ENCODE results near the gene PRKG1. TPM values are rescaled to one million over a fixed set of nuclear protein-coding genes. Genes with fewer than 3 reads are reported as not detected.
"Not testable (repeated sequence)": the region's sequence is repeated elsewhere in the genome, so short reads cannot be mapped to it uniquely, and the experiment has no call there.

The PRKG1 gene
- total and polyA plus RNA-seq, 2 experiments from 2014 or later, result 18.2 to 21.1 TPM

DNA sequence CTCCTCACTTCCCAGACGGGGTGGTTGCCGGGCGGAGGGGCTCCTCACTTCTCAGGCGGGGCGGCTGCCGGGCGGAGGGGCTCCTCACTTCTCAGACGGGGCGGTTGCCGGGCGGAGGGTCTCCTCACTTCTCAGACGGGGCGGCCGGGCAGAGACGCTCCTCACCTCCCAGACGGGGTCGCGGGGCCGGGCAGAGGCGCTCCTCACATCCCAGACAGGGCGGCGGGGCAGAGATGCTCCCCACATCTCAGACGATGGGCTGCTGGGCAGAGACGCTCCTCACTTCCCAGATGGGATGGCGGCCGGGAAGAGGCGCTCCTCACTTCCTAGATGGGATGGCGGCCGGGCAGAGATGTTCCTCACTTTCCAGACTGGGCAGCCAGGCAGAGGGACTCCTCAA, 318.7 kb downstream of the PRKG1 start:
- not testable (repeated sequence) for H3K4me3 Mint-ChIP-seq; H3K27me3 ChIP-seq (ENCODE audit: insufficient read depth); H3K79me2 ChIP-seq (replicated peaks; ENCODE audit: insufficient read depth); H3K27me3 Mint-ChIP-seq (ENCODE audit: insufficient read depth, low read depth, poor library complexity); H3K27ac Mint-ChIP-seq; ATAC-seq; H3K4me2 ChIP-seq; H3K9me3 Mint-ChIP-seq; H3K9me2 ChIP-seq (ENCODE audit: insufficient read depth); H3K4me1 Mint-ChIP-seq; H3F3A ChIP-seq (replicated peaks; ENCODE audit: low read depth); H3K27ac ChIP-seq (ENCODE audit: low read depth); DNase-seq (ENCODE audit: low spot score); H3K36me3 ChIP-seq (ENCODE audit: insufficient read depth); H2AFZ ChIP-seq; H3K4me3 ChIP-seq; H4K20me1 ChIP-seq (replicated peaks; ENCODE audit: insufficient read depth); H3K36me3 Mint-ChIP-seq (ENCODE audit: low read depth); H3K4me1 ChIP-seq (ENCODE audit: insufficient read depth)

GRCh38 chr10:51394039-51394438, 319.8 kb downstream of the PRKG1 start:
- Histone ChIP-seq H3K27me3 (ENCODE audit: insufficient read depth) (no peaks in the 10 kb centered on the region), H4K20me1 (replicated peaks; ENCODE audit: insufficient read depth) (peaks cover 4% of the 10 kb centered on the region; the same call in 1 of the 2 replicates), H3K27ac (ENCODE audit: low read depth) (no peak overlapping the region), H3K9me2 (ENCODE audit: insufficient read depth) (no peaks in the 10 kb centered on the region), H2AFZ (no peak overlapping the region), H3K4me2 (no peak overlapping the region), H3K79me2 (replicated peaks; ENCODE audit: insufficient read depth) (no peaks in the 10 kb centered on the region), H3F3A (replicated peaks; ENCODE audit: low read depth) (no peaks in the 10 kb centered on the region), H3K36me3 (ENCODE audit: insufficient read depth) (no peaks in the 10 kb centered on the region), H3K4me3 (no peak overlapping the region), H3K4me1 (ENCODE audit: insufficient read depth) (no peaks in the 10 kb centered on the region)
- ATAC-seq (no peak), DNase-seq (ENCODE audit: low spot score) (no peak)
- peaks cover 8% of the 10 kb centered on the region; the same call in 2 of the 3 replicates for H3K9me3 Mint-ChIP-seq
- peaks cover 5% of the 10 kb centered on the region; the same call in 1 of the 3 replicates for H3K36me3 Mint-ChIP-seq (ENCODE audit: low read depth)
- TF ChIP-seq POLR2AphosphoS5 (IDR thresholded peaks at IDR 0.05; ENCODE audit: low read depth) (no peak), EZH2phosphoT487 (IDR thresholded peaks at IDR 0.05; ENCODE audit: unreplicated experiment) (no peak), CTCF (conservative IDR thresholded peaks at IDR 0.05; ENCODE audit: low read depth in 2 of 2) (no peak), CREB1 (CRISPR knock-in tag; IDR thresholded peaks at IDR 0.05; ENCODE audit: low read depth) (no peak), ETS1 (IDR thresholded peaks at IDR 0.05) (no peak), ZNF462 (CRISPR knock-in tag; IDR thresholded peaks at IDR 0.05) (no peak), ZNF114 (CRISPR knock-in tag; IDR thresholded peaks at IDR 0.05) (no peak), STAT1 (IDR thresholded peaks at IDR 0.05; ENCODE audit: unreplicated experiment) (no peak), NANOG (IDR thresholded peaks at IDR 0.05; ENCODE audit: borderline replicate concordance) (no peak), ZNF331 (CRISPR knock-in tag; IDR thresholded peaks at IDR 0.05; ENCODE audit: low read depth) (no peak)
- H3K27me3 Mint-ChIP-seq (ENCODE audit: insufficient read depth, low read depth, poor library complexity), result no peaks in the 10 kb centered on the region
- peaks cover 3% of the 10 kb centered on the region; the same call in 2 of the 3 replicates for H3K4me1 Mint-ChIP-seq
- no peak overlapping the region for H3K4me3 Mint-ChIP-seq
- H3K27ac Mint-ChIP-seq, result no peak overlapping the region

Data from GM23338 (cell line).